Glutamatergic neuron (in vitro differentiated cells): ENCODE measurements around the gene TMEM242. TPM values are rescaled to one million over a fixed set of nuclear protein-coding genes. Genes with fewer than 3 reads are reported as not detected.

Experiments used
- DNase-seq: peaks from one replicate; pipeline ENCODE4 v3.0.0; 2022
- H3K27ac Mint-ChIP-seq: one replicate; pipeline ENCODE4 v1.8.0; 2020; ENCODE audit warnings: mild to moderate bottlenecking, mixed read lengths, inconsistent platforms; ENCODE audit not compliant: unreplicated experiment
- H3K27me3 Mint-ChIP-seq: one replicate; pipeline ENCODE4 v1.8.0; 2020; ENCODE audit warnings: mild to moderate bottlenecking, moderate library complexity, mixed read lengths, inconsistent platforms; ENCODE audit not compliant: unreplicated experiment
- H3K36me3 Mint-ChIP-seq: one replicate; pipeline ENCODE4 v1.8.0; 2020; ENCODE audit warnings: mild to moderate bottlenecking, mixed read lengths, inconsistent platforms; ENCODE audit not compliant: unreplicated experiment
- H3K4me1 Mint-ChIP-seq: one replicate; pipeline ENCODE4 v1.8.0; 2020; ENCODE audit warnings: mild to moderate bottlenecking, low read depth, mixed read lengths, inconsistent platforms; ENCODE audit not compliant: unreplicated experiment
- H3K4me3 Mint-ChIP-seq: one replicate; pipeline ENCODE4 v1.8.0; 2020; ENCODE audit warnings: mild to moderate bottlenecking, mixed read lengths, inconsistent platforms; ENCODE audit not compliant: unreplicated experiment
- H3K9me3 Mint-ChIP-seq: one replicate; pipeline ENCODE4 v1.8.0; 2020; ENCODE audit warnings: mild to moderate bottlenecking, moderate library complexity, mixed read lengths, inconsistent platforms; ENCODE audit not compliant: unreplicated experiment
- CTCF ChIP-seq: fragments of 200-600 bp; sonication (generic); IDR thresholded peaks from one replicate; pipeline ENCODE4 v1.5.0; 2021; ENCODE audit not compliant: partially characterized antibody, unreplicated experiment
- total RNA-seq: library from RNA; stranded (reverse); fragmentation: NEBNext Ultra II Directional; extraction: Animal tissue kit (Norgen Biotek cat#: 25700); gene quantifications from one replicate; pipeline ENCODE4 v1.2.1, GENCODE V29; 2021; ENCODE audit not compliant: unreplicated experiment

Gene TMEM242
- total RNA-seq, 1 donor from 2014 or later: 19.7 TPM

- H3K4me3 Mint-ChIP-seq: no peak overlapping the region
- DNase-seq: no peak
- H3K36me3 Mint-ChIP-seq: no peaks in the 10 kb centered on the region
- H3K27ac Mint-ChIP-seq: no peak overlapping the region
- H3K27me3 Mint-ChIP-seq: peaks cover 6% of the 10 kb centered on the region
- peaks cover 5% of the 10 kb centered on the region for H3K9me3 Mint-ChIP-seq
- TF ChIP-seq CTCF: no peak
- peaks cover 5% of the 10 kb centered on the region for H3K4me1 Mint-ChIP-seq
These were observed 53.0 kb downstream of the TMEM242 start for GRCh38 chr6:157270308-157270707.

GRCh38 chr6:157269261-157269794 lies 54.0 kb downstream of the TMEM242 start:
- Mint-ChIP-seq H3K36me3 (no peaks in the 10 kb centered on the region), H3K27ac (no peak overlapping the region), H3K27me3 (peaks cover 6% of the 10 kb centered on the region), H3K4me1 (peaks cover 5% of the 10 kb centered on the region), H3K9me3 (peaks cover 5% of the 10 kb centered on the region), H3K4me3 (no peak overlapping the region)
- no peak for DNase-seq
- no peak for TF ChIP-seq CTCF

GRCh38 chr6:157268835-157269234 lies 54.5 kb downstream of the TMEM242 start:
- TF ChIP-seq CTCF: no peak
- no peak overlapping the region for H3K27ac Mint-ChIP-seq
- H3K4me3 Mint-ChIP-seq: no peak overlapping the region
- H3K27me3 Mint-ChIP-seq: peaks cover 6% of the 10 kb centered on the region
- no peak for DNase-seq
- H3K36me3 Mint-ChIP-seq: no peaks in the 10 kb centered on the region
- H3K4me1 Mint-ChIP-seq: peaks cover 5% of the 10 kb centered on the region
- H3K9me3 Mint-ChIP-seq: peaks cover 3% of the 10 kb centered on the region

- H3K4me1 Mint-ChIP-seq: peaks cover 5% of the 10 kb centered on the region
- H3K27ac Mint-ChIP-seq: no peak overlapping the region
- DNase-seq: no peak
- H3K4me3 Mint-ChIP-seq: no peak overlapping the region
- peaks cover 2% of the 10 kb centered on the region for H3K9me3 Mint-ChIP-seq
- TF ChIP-seq CTCF: no peak
- no peaks in the 10 kb centered on the region for H3K36me3 Mint-ChIP-seq
- peaks cover 6% of the 10 kb centered on the region for H3K27me3 Mint-ChIP-seq
These were observed 54.9 kb downstream of the TMEM242 start for GRCh38 chr6:157268396-157268795.

GRCh38 chr6:157267654-157268053 lies 55.7 kb downstream of the TMEM242 start:
- H3K4me1 Mint-ChIP-seq: peaks cover 5% of the 10 kb centered on the region
- peaks cover 2% of the 10 kb centered on the region for H3K9me3 Mint-ChIP-seq
- H3K27ac Mint-ChIP-seq: no peak overlapping the region
- peaks cover 5% of the 10 kb centered on the region for H3K27me3 Mint-ChIP-seq
- no peak for DNase-seq
- no peak for TF ChIP-seq CTCF
- no peaks in the 10 kb centered on the region for H3K36me3 Mint-ChIP-seq
- peak overlapping the region; percentile 25 for H3K4me3 Mint-ChIP-seq
